Thymus (tissue), 11 donors: ENCODE measurements around the gene SSTR5. TPM values are rescaled to one million over a fixed set of nuclear protein-coding genes. Genes with fewer than 3 reads are reported as not detected.

Experiments used
- DNase-seq, 9 donors: peaks; one replicate each; pipeline ENCODE4 v3.0.0-alpha.2; 2013; ENCODE audit warnings: low spot score in 9 of 9, low read depth in 6 of 9, missing footprints in 1 of 9
- H3K27ac ChIP-seq, 2 donors: one replicate each; pipeline ENCODE4 v1.5.1; 2013; ENCODE audit warnings: control low read depth in 1 of 2, low read depth in 1 of 2, low read length in 1 of 2, mild to moderate bottlenecking in 1 of 2, moderate library complexity in 1 of 2
- H3K27me3 ChIP-seq, 2 donors: one replicate each; pipeline ENCODE4 v1.5.1; 2013; ENCODE audit warnings: low read length in 1 of 2; ENCODE audit not compliant: control insufficient read depth in 2 of 2, insufficient read depth in 1 of 2
- H3K36me3 ChIP-seq, 2 donors: one replicate each; pipeline ENCODE4 v1.5.1; 2013; ENCODE audit warnings: low read length in 1 of 2, mild to moderate bottlenecking in 1 of 2, moderate library complexity in 1 of 2; ENCODE audit not compliant: control insufficient read depth in 2 of 2, insufficient read depth in 2 of 2
- H3K4me1 ChIP-seq, 2 donors: one replicate each; pipeline ENCODE4 v1.5.1; 2013; ENCODE audit warnings: low read length in 2 of 2; ENCODE audit not compliant: control insufficient read depth in 2 of 2, insufficient read depth in 2 of 2
- H3K4me3 ChIP-seq, 2 donors: one replicate each; pipeline ENCODE4 v1.5.1; 2013; ENCODE audit warnings: low read length in 2 of 2, control low read depth in 1 of 2, mild to moderate bottlenecking in 1 of 2
- H3K9me3 ChIP-seq, 2 donors: one replicate each; pipeline ENCODE4 v1.5.1; 2013; ENCODE audit warnings: low read length in 1 of 2, mild to moderate bottlenecking in 1 of 2; ENCODE audit not compliant: control insufficient read depth in 2 of 2, insufficient read depth in 1 of 2
- WGBS: extraction: QIAGEN DNeasy Blood & Tissue Kit; methylation state at CpG from one replicate; pipeline ENCODE4 v1.1.7; 2013; 5-methylcytosine and 5-hydroxymethylcytosine counted together
- polyA plus RNA-seq: library from polyadenylated mRNA; stranded (reverse); fragments of 200-250 nt; gene quantifications from one replicate; pipeline ENCODE4 v1.2.3, GENCODE V29; 2013
- total RNA-seq: library from RNA; stranded (reverse); fragments of 120-200 nt; gene quantifications from one replicate; pipeline ENCODE4 v1.2.4, GENCODE V29; 2013
- donor health status: healthy.

Gene SSTR5
- total and polyA plus RNA-seq, 2 donors: not detected

DNA sequence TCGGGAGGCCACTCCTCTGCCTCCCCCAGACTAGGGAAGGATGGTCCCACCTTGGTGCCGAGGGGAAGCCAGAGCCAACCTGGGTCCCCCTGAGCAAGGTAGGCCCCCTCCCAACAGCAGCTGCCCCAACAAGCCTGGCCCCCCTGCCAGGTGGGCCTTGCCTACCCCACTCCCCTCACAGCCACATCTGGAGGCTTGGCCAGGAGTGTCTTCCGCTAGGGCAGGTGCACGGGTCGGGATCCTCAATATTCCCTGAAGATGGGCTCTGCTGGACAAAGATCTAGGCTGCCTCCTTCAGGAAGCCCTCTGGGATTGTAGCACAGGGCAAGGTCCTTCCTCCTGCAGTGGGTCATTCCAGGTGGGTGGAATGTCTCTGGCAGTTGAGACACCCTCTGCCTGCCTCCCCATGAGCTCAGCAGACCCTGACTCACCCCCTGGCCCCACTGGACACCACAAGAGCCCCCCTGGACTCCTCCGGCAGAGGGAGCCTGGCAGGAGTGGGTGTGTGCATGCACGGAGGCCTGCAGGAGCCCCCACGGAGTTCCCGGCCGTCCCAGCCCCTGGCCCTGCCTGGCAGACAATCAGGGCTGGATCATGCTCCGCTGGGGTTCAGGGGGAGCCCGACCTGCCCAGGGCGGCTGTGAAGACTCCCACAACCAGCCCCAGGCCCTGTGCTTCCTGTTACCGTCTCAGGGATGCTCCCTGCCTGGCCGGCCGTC, 23.1 kb downstream of the SSTR5 start:
- H3K27me3 ChIP-seq: peaks cover 6 to 31% of the 10 kb centered on the region in 2 donors
- WGBS: 65% methylated on average over 16 of the region's 16 CpGs
- no peak overlapping the region for H3K27ac ChIP-seq
- no peaks in the 10 kb centered on the region for H3K36me3 ChIP-seq
- H3K4me3 ChIP-seq: no peak overlapping the region
- no peak for DNase-seq
- H3K9me3 ChIP-seq: peaks cover 4 to 18% of the 10 kb centered on the region in 2 donors
- H3K4me1 ChIP-seq: no peaks in the 10 kb centered on the region

- WGBS: 80% methylated on average over 55 of the region's 55 CpGs
- no peak within 1 kb of the TSS for H3K27ac ChIP-seq
- no peak within 1 kb of the TSS for H3K4me3 ChIP-seq
- H3K9me3 ChIP-seq: peaks cover 4 to 10% of the 10 kb centered on the region in 2 donors
- DNase-seq: no peak
- H3K4me1 ChIP-seq: no peaks in the 10 kb centered on the region
- H3K36me3 ChIP-seq: no peaks in the 10 kb centered on the region
- H3K27me3 ChIP-seq: peaks cover 6 to 34% of the 10 kb centered on the region in 2 donors
These were observed 23.9 kb downstream of the SSTR5 start, which contains the start of gene C1QTNF8 for GRCh38 chr16:1096169-1097082. C1QTNF8 (minus strand) TSS chr16:1096244; CDS start chr16:1094922, 1,322 bp downstream.

DNA sequence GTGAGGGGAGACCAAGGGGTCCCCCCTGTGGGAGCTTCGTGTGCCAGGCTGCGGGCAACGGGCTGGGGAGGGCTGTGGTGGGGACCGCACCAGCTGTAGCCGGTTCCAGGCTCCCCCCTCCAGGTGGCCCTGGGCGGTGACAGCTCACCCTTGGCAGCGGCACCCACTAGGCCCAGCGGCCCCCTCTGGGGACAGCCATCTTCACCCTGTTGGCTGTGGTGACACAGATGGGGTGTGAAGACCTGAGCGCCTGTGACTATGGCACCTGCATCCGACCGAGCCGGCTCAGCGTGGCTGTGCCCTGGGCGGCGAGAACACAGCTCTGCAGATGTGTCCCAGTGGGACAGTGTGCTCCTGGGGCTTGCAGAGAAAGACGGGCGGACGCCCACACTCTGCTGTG, 24.6 kb downstream of the SSTR5 start:
- Histone ChIP-seq H3K4me1 (no peaks in the 10 kb centered on the region), H3K4me3 (no peak overlapping the region), H3K27me3 (peaks cover 8 to 38% of the 10 kb centered on the region in 2 donors), H3K9me3 (peaks cover 1 to 3% of the 10 kb centered on the region in 2 donors), H3K27ac (no peak overlapping the region), H3K36me3 (no peaks in the 10 kb centered on the region)
- DNase-seq: no peak
- WGBS: 83% methylated on average over 18 of the region's 18 CpGs

- WGBS: 91% methylated on average over 23 of the region's 23 CpGs
- DNase-seq: no peak
- H3K27me3 ChIP-seq: peaks cover 8 to 38% of the 10 kb centered on the region in 2 donors
These were observed 25.3 kb downstream of the SSTR5 start for GRCh38 chr16:1097800-1098199.

DNA sequence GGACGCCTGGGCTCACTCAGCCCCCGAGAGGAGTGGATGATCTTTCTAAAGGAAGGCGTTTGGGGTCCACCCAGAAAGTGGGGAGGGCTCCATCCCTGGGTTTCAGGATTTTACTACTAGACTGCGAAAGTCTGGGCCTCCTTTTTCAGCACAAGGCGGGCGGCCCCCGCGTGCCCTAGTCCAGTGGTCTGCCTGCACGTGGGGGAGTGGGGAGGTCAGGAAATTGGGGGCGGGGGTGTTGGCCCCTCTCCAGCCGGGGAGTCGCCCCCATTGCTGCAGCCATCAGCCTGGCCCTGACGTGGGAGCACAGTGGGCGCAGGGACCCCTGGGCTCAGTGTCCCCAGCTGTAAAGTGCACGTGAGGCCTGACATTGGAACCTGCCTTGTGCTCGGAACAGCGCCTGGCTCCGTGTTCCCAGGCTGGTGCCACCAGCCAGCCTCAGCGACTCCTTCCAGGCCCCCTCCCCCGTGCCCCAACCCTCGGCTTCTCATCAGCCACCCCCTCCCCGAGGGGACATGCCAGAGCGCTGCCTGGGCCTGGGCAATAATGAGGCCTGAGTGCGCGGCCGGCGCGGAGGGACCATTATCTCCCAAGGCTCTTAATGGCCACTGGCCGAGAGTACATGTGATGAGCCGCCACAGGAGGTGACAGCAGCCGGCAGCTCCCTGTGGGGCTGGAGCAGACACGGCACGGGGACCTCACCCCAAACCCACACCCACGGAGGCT, 25.9 kb downstream of the SSTR5 start:
- Histone ChIP-seq H3K27me3 (peaks cover 8 to 44% of the 10 kb centered on the region in 2 donors), H3K4me1 (no peaks in the 10 kb centered on the region), H3K9me3 (no peaks in the 10 kb centered on the region), H3K36me3 (no peaks in the 10 kb centered on the region), H3K27ac (no peak overlapping the region), H3K4me3 (no peak overlapping the region)
- no peak for DNase-seq
- 56% methylated on average over 34 of the region's 34 CpGs for WGBS

More at GRCh38 chr16:1097800-1098199, 25.3 kb downstream of the SSTR5 start:
- H3K36me3 ChIP-seq: no peaks in the 10 kb centered on the region
- H3K27ac ChIP-seq: no peak overlapping the region
- no peaks in the 10 kb centered on the region for H3K9me3 ChIP-seq
- no peaks in the 10 kb centered on the region for H3K4me1 ChIP-seq
- no peak overlapping the region for H3K4me3 ChIP-seq

GRCh38 chr16:1099189-1100083, 26.9 kb downstream of the SSTR5 start:
- Histone ChIP-seq H3K27me3 (peaks cover 11 to 49% of the 10 kb centered on the region in 2 donors), H3K9me3 (no peaks in the 10 kb centered on the region), H3K36me3 (no peaks in the 10 kb centered on the region), H3K4me1 (no peaks in the 10 kb centered on the region), H3K4me3 (no peak overlapping the region), H3K27ac (no peak overlapping the region)
- 60% methylated on average over 35 of the region's 35 CpGs for WGBS
- no peak for DNase-seq

DNA sequence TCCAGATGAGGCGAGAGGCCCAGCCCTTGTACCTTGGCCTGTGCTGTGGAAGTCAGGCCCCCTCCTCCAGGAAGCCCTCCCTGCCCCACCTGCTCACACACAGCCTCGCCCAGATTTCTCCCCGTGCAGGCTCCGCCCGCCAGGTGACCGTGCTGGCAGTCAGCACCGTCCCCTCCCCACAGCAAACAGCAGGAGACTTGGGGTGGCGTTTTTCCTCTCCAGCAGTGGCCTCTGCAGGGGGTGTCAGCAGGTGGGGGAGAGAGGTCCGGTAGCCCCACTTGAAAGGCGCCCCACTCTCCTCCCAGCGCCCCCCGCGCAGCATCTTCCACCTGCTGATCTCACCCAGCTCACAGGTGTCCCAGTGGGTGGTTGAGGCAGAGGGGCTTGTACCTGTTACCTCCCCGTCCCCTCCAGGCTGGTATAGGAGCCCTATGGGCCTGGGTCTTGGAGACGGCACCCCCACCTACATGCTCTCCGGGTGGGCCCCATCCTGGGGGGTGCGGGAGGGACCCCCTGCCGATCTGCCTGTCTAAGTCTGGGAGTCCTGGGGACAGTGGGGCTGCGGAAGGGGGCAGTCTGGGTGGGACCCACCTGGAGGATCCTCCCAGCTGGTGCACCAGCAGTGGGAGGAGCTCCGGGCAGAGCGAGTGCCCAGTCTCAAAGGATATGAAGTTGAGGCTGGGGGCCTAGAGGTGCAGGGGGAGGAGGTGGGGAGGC, 27.7 kb downstream of the SSTR5 start:
- DNase-seq: no peak
- Histone ChIP-seq H3K27me3 (peaks cover 9 to 57% of the 10 kb centered on the region in 2 donors), H3K9me3 (no peaks in the 10 kb centered on the region), H3K27ac (no peak overlapping the region), H3K36me3 (no peaks in the 10 kb centered on the region), H3K4me3 (no peak overlapping the region), H3K4me1 (no peaks in the 10 kb centered on the region)
- WGBS: 65% methylated on average over 21 of the region's 21 CpGs

GRCh38 chr16:1101133-1101532, 28.6 kb downstream of the SSTR5 start:
- Histone ChIP-seq H3K36me3 (no peaks in the 10 kb centered on the region), H3K27ac (no peak overlapping the region), H3K4me3 (no peak overlapping the region), H3K4me1 (no peaks in the 10 kb centered on the region), H3K27me3 (peaks cover 9 to 59% of the 10 kb centered on the region in 2 donors), H3K9me3 (no peaks in the 10 kb centered on the region)
- WGBS: 71% methylated on average over 25 of the region's 25 CpGs
- no peak for DNase-seq
